Measurements from ENCODE around the gene LCNL1.

Gene LCNL1

DNA sequence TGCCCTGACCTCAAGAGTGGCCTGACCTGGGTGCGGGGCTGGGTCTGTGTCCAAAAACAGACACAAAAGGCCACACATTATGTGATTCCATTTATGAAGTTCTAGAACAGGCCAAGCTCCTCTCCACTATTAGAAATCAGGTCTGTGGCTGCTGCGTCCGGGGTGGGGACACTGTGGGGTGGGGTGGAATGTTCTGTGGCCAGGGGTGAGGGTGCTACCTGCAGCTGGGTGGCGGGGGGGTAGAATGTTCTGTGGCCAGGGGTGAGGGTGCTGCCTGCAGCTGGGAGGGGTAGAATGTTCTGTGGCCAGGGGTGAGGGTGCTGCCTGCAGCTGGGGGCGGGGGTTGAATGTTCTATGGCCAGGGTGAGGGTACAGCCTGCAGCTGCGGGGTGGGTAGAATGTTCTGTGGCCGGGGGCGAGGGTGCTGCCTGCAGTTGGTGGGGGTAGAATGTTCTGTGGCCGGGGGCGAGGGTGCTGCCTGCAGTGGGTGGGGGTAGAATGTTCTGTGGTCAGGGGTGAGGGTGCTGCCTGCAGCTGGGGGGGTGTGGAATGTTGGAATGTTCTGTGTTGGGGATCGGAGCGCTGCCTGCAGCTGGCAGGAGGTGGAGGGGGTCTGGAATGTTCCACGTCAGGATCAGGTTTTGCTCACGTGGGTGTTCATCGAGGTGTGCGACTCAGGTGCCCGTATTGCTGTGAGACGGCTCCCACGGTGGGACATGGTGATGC is 22.4 kb upstream of the LCNL1 start:
- DNase-seq (ENCODE audit: low read depth in 2 of 2): no peak

DNA sequence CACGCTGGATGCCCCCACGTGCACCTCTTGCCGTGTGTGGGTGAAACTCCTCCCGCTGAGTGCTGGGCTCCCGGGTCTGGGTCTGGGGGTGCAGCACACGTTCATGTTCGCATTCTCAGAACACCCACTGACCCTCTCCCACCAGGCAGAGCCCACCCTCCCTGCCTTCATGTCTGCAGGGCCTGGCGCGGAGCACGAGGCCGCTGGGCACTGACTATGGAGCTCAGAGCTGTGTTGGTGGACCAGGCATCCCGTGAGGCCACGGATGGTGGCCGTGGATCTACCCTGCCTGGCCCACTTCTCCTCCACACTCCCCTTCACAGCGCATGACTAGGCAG is 21.9 kb upstream of the LCNL1 start:
- no peak for DNase-seq (ENCODE audit: low read depth in 2 of 2)

DNA sequence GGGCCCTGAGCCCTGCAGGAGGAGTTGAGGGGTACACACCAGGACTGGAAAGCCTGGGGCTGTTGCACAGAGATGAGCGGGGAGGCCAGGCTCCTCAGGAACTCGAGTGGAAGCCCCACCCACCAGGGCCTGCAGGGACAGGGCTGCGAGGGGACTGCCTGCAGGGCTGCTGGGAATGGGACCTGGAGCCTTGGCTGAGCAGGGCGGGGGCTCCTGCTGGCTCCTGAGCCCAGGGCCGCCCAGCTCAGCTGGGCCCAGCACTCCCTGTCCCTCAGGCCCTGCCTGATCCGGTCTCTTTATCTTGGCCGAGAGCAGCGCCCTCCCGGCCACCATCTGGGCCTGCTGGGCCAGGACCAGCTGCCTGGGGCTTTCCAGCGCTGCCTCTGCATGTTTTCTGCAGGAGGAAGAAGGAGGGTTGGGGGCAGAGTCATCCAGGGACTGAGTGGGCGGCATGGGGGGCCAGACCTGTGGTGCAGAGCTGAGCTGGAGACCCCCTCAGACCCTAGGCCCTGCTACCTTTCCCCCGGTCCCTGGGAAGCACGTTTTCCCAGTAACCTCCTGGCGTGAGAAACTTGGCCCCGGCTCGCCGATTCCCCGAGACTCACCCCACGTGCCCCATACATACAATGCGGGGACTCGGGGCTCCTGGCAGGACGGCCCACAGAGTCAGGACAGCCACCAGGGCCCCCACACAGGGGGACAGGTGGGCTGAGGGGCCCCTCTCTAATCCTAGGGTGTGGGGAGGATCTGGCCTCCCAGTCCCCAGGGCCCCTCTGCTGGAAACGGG is 21.3 kb upstream of the LCNL1 start:
- no peak for DNase-seq (ENCODE audit: low read depth in 2 of 2)

DNA sequence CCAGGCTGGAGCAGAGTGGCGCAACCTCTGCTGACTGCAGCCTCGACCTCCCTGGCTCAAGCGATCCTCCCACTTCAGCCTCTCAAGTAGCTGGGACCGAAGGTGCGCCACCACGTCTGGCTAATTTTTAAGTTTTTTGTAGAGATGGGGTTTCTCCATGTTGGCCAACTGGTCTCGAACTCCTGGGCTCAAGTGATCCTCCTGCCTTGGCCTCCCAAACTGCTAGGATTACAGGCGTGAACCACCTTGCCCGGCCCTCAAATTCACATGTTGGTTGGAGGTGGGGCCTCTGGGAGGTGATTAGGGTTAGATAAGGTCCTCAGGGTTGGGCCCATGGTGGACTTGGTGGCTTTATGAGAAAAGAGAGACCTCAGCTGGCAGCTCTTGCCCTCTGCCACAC is 20.6 kb upstream of the LCNL1 start:
- no peak for DNase-seq (ENCODE audit: low read depth in 2 of 2)

DNA sequence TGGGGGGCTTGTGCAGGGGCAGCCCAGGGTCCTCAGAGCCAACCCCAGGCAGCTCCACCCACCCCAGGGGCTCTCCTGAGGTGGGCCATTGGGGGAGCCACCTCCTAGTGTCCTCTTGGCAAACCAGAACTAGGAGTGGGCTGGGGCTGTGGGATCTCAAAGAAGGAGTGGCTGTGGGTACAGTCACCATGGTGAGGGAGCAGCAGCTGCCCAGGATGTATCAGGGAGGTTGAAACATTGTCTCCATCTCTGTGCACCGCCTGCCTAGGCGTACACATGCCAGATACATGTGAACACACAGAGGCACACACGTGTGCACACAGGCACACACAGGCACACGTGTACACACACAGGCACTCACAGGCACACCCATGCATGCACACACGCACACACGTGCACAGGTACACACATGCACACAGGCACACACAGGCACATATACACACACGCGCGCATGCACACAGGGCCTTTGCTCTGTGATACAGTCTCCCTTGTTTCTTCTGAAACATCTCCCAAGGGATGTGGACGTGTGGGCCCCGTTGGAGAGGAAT is 20.0 kb upstream of the LCNL1 start:
- DNase-seq (ENCODE audit: low read depth in 2 of 2): no peak

DNA sequence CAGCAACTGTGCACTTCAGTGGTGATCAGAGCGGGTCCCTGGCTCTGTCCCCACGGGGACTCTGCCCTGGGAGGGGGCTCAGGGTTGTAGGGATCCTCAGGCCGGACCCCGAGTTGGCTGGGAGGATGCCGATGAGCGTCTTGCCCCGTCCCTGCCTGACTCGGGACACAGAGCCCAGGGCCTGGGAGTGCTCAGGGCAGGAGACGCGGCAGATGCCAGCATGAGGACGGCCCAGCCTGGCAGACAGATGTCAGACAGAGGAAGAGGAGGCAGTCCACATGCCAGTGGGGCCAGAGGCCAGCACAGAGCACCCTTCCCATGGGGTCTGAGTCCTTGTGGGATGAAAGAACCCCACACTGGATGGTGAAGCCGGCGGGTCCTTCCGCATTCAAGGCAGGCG is 19.5 kb upstream of the LCNL1 start:
- DNase-seq (ENCODE audit: low read depth in 2 of 2): no peak

DNA sequence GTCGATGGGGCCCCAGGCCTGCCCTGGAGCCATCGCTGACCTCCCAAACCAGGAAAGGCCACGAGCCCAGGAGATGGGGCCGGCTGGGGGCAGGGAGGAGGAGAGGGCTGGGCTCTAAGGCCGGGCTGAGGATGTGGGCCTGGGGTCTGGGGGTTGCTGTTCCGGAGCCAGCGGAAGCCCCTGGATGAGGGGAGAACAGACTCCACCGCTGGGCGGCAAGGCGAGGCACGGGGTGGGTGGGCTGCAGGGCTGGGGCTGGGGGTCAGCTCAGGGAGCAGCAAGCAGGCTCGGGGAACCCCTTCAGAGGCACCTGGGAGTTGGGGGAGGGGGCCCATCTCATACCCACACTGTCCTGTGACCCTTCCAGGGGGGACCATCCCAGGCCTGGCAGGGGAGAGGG is 19.0 kb upstream of the LCNL1 start:
- no peak for DNase-seq (ENCODE audit: low read depth in 2 of 2)

DNA sequence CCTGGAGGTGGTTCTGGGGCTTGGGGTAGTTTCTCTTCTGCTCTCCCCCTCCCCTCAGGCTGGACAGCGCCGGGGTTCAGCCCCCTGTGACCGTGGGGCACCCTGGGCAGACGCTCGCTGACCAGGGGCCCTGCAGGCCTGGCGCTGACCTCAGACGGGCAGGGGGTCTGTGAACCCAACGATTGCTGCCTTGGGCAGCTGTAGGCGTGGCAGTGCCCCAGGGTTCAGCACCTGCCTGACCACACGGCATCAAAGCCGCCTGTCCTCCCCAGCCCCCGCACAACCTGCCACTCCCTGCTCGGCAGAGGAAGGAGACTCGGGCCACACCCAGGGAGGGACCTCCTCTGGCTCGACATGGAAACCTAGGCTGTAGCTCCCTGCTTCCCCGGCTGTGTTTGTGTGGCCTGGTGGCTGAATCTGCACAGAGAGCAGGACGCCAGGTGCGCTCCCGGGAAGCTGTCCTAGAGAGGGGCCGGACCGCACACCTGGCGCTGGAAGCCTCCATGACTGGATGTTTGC is 18.6 kb upstream of the LCNL1 start:
- no peak for DNase-seq (ENCODE audit: low read depth in 2 of 2)

DNA sequence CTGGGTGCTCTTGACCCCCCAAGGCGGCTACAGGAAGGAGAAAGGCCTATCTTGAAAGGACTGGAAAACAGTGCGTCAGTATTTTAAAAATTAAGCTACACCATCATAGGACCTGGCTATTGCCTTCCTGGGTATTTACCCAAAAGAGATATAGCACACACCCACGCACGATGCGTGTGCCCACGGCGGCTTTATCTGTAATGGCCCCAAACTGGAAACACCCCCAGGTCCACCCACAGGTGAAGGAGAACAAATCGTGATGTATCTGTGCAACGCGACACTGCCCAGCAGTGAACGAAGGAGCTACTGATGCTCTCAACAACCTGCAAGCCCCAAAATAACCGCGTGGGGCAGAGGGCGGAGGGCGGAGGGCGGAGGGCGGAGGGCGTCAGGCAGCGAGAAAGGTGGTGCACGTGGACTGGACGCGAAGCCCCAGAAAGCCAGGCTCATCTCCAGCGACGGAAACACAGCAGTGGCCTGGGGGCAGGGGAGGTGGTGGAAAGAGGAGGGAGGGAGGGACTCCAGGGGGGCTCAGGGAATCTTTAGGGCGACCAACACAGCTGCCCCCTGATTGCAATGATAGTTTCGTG is 17.9 kb upstream of the LCNL1 start:
- DNase-seq (ENCODE audit: low read depth in 2 of 2): no peak

DNA sequence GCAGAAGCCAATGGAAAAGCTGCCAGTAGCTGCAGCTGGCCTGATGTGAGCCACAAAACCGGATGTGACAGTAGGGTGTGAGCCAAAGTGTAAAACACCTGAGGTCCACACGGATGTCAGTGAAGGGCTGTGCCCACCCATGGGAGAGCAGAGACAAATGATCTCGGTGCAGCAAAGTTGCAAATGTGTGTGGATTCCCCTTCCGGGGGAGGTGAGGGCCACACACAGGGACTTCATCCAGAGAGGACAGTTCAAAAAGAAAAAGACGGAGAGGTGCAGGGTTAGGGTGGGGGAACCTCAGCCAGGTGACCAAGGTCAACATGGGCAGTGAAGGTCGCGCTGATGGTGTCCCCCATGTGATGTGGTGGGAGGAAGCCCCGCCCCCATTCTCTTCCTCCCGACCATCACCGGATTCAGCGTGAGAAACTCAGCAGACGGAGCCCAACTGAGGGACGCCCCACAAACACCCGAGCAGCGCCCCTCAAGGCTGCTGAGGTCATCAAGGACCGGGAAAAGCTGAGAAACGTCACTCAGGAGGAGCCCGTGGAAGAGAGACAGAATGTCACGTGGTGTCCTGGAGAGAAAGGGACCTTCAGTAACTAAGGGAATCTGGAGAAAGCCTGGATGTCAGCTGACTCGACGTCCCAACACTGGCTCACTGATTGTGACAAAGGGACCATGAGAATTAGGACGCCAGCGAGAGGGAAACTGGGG is 16.9 kb upstream of the LCNL1 start:
- DNase-seq (ENCODE audit: low read depth in 2 of 2): no peak

DNA sequence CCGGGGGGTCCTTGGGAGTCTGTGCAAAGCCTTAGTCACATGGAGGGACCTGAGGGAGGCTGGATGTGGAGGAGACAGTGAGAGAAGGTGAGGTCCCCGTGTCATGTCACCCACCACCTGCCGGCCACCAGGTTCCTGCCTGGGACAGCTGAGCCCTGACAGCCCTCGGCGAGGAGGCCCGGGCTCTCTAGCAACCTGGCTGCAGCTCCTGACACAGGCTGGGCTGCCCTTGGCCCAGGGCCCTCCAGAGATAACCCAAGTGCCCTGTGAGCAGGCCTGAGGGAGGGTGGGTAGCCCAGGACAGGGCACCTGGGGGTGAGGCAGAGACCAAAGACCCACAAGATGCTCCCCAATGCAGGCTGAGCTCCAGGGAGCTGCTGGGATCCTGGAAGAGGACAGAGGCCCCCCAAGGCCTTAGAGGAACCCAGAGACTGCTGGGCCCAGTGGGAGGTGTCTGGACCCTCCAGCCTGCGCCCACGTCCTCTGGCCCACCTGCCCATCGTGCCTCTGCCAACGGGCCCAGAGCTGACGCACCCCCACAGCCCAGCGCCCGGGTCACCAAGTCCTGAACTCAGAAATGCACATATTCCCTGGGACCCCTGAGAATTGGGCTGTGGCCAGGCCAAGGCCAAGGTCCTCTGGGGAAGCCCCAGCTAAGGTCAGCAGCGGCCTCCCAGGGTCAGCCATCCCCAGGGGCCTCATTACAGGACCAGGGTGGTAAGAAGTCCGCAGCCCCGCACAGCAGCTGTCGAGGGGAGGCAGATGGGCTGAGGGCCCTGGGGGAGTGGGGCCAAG is 14.3 kb upstream of the LCNL1 start:
- DNase-seq (ENCODE audit: low read depth in 2 of 2): no peak

DNA sequence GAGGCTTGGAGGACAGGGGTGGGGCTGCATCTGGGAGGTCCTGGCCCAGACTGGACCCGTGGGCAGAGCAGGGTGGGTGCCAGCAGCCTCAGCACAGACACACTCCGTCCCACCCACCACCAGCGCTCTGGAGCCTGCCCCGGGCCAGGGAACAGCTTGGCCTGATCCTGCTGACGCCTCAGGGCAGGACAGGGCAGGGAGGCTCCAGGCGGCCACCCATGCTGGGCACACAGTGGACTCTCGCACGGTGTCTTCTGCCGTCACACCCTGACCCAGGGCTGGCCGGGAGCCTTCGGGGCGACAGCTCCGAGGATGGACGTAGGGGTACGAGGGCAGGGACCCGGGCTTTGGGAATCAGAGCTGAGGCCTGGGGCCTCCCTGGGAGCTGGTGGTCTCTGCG is 13.6 kb upstream of the LCNL1 start:
- no peak for DNase-seq (ENCODE audit: low read depth in 2 of 2)

DNA sequence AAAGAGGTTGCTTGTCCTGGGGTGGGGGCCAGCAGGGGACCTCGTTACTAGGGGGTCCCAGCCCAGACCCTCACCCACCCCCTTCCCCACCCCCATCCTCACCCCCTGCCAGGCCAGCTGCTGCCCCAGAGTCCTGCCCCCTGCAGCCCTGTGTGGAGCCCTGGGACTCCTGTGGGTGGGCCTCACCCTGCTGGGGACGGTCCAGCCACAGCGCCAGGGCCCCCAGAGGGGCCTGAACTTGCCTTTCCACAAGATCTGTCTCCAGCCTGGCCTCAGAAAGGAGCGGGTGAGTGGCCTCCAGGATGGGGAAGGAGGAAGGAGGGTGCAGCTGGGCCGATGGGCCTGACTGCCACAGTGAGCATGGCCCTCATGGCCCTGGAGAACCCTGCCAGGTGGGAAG is 13.0 kb upstream of the LCNL1 start:
- no peak for DNase-seq (ENCODE audit: low read depth in 2 of 2)

DNA sequence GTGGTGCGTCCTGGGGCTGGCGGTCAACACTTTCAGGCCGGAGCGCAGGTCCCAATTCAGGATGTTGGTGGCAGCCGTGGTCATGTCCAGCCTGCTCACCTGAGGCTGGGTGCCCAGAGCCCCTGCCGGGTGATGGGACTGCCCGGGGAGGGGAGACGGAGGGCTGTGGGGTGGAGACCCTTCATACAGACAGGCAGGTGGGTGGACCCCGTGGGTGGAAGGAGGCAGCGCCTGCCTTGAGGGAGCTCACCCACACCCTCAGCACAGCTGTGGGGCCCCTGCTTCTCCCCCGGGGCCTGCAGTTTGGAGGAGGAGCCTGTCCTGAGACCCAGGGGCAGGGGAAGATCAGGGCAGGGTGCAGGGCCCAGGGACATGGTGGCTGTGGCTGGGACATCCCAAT is 12.4 kb upstream of the LCNL1 start:
- DNase-seq (ENCODE audit: low read depth in 2 of 2): no peak

DNA sequence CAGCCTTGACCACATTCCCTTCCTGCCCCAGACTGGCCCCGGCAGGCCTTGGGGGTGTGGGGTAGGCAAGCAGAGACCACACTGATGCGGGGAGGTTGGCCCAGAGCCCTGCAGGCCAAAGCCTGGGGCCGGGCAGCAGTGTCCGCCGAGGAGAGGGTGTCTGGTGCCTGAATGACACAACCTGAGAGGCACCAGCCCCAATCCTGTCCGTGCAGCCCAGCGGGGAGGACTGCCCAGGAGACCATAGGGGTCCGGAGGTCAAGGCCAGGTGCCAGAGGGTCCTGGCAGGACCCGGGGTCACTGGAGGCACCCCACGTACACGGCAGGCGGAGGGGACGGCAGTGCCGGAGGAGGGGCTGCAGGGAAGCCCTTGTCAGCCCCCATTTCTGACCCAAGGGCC is 11.0 kb upstream of the LCNL1 start:
- no peak for DNase-seq (ENCODE audit: low read depth in 2 of 2)

DNA sequence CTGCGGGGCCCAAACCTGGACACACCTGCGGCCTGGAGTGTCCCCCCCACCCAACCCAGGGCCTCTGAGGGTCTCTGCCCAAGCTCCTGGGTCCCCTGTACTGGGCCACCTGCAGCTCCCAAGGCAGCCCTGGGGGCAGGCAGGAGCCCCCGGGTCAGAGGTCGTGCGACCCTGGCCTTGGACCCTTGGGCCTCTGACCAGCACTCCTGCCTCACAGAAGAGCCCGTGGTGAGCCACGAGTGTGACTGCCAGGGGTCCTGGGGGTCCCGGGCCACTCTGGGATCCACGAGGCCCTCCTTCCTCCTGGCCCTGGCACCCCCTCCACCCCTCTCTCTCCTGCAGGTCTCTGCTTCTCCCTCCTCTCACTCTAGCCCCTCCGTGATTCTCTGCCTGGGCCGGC is 10.5 kb upstream of the LCNL1 start:
- DNase-seq (ENCODE audit: low read depth in 2 of 2): no peak

DNA sequence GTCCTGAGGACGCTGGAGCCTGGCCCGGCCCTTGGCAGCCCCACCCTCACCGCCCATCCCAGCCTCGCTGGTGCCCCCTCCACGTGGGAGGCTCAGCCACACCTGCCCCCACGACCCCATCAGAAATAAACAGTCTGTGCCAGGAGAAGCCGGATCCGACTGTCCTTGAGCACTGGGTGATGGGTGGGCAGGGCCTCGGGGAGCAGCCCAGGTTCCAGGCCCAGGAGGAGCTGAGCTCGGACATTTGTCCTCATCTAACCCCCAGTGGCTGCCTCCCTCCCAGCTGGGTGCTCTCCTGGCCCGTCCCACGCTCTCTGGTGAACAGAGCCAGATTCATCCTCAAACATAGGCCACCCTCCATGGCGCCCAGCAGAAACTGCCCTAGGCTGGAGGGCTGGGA is 10.1 kb upstream of the LCNL1 start:
- no peak for DNase-seq (ENCODE audit: low read depth in 2 of 2)

DNA sequence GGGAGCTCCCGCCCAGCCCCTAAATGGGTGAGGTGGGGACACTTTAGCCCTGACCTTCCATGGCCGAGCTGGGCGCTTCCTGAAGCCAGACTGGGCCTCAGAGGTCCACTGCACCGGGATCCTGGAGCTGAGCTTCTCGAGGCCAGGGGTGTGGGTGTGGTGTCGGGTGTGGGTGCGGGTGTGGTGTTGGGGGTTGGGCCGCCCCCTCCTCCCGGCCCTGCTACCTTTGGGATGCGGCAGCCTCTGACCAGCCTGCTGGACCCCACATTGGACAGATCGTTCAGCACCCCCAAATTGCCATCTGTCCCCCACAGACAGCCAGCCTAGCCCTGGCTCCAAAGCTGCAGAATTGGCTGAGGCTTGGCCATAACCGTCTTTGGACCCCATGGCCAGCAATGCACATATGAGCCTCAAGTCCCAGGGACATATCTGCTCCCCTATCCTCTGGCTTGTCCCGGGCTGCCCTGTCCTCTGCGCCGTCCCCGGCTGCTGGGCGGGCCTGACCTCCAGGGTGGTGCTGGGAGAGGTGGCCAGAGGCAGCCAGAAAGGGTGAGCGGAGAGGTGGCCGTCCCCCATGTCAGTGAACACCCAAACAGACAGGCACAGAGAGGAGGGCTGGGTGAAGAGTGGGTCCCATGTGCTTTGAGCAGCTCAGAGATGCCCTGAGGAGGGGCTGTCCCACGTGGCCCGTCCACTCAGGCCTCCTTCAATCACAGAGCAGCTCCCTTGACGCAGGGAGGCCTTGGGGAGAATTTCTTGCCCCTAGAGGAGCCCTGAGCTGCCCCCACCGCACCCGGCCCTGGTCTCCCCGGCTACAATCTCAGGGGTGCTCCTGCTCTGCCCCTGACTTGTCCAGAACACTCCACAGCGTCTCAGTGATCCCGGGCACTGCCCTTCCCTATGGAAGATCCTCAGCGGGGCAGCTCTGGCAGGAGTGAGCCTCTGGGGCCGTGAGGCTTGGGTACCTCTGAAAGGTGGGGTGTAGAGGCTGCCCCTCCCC is 8.9 kb upstream of the LCNL1 start:
- DNase-seq (ENCODE audit: low read depth in 2 of 2): no peak

DNA sequence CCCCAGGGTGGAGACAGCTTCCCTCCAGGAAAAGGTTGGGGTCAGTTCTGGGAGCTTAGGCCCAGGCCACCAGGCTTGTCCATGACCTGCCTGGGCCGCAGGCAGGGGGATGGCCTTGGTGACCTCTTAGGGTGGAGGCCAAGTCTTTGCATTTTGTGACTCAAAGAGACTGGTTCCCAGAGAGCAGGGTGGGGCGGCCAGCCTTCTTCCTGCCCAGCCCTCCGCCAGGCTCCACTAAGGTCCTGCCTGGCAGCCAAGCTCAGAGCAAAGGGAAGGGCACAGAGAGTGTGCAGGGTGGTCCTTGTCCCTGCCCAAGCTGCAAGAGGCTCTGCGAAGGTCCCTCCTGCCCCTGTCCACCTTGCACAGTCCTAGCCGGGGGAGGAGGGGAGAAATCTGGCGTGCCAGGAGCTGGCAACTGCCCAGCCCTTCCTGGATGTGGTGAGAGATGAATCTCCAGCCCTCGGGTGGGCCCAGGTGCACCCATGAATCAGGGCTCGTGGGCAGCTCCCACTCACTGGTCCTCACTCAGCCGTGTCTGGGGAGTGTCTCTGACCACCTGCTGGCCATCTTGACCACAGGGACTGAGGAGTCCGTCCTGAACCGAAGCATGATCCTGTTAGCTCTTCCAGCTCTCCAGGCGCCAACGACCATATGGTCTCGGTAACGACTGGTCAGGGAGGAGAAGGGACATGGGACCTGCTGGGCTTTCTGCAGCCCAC is 7.8 kb upstream of the LCNL1 start:
- no peak for DNase-seq (ENCODE audit: low read depth in 2 of 2)

Data from fibroblast of skin of left quadriceps (primary cell).